WTC11 (cell line): ENCODE measurements around the gene GPI. TPM values are rescaled to one million over a fixed set of nuclear protein-coding genes. Genes with fewer than 3 reads are reported as not detected.

ENCODE experiments used
- ATAC-seq: fragments of 200-7000 bp; cut with Tn5 transposase; 2 replicates; pipeline ENCODE4 v1.10.0; 2021; ENCODE audit warnings: mild to moderate bottlenecking, moderate library complexity
- CTCF ChIA-PET: fragments of 300-600 bp; sonication (Branson Sonifier 250); formaldehyde crosslinking; loops from one replicate; lab custom pipeline; 2021; ENCODE audit warnings: antibody characterized with exemption; lab: Charles Lee
- POLR2A ChIA-PET: fragments of 350-600 bp; sonication (Branson Sonifier 250); formaldehyde crosslinking; loops from one replicate; lab custom pipeline; 2021; ENCODE audit warnings: antibody characterized with exemption; lab: Charles Lee
- DNase-seq: peaks from one replicate; pipeline ENCODE4 v3.0.0; 2021; ENCODE audit warnings: low spot score
- H3K27ac Mint-ChIP-seq: 2 replicates; pipeline ENCODE4 v1.8.0; 2021; ENCODE audit warnings: mixed read lengths
- H3K27me3 Mint-ChIP-seq: 2 replicates; pipeline ENCODE4 v1.8.0; 2021; ENCODE audit warnings: low read depth, mild to moderate bottlenecking, moderate library complexity, mixed read lengths
- H3K36me3 Mint-ChIP-seq: 2 replicates; pipeline ENCODE4 v1.8.0; 2021; ENCODE audit warnings: mixed read lengths
- H3K4me1 Mint-ChIP-seq: 2 replicates; pipeline ENCODE4 v1.8.0; 2022; ENCODE audit warnings: mixed read lengths
- H3K4me3 Mint-ChIP-seq: 2 replicates; pipeline ENCODE4 v1.8.0; 2021; ENCODE audit warnings: mild to moderate bottlenecking, moderate library complexity, mixed read lengths
- H3K9me3 Mint-ChIP-seq: 2 replicates; pipeline ENCODE4 v1.8.0; 2021; ENCODE audit warnings: mixed read lengths
- CREM ChIP-seq: sonication (generic); formaldehyde crosslinking; IDR thresholded peaks from 2 replicates; pipeline ENCODE4 v1.8.1; 2022; ENCODE audit warnings: mild to moderate bottlenecking, missing genetic modification reagents, moderate library complexity
- ETV6 ChIP-seq: sonication (generic); formaldehyde crosslinking; IDR thresholded peaks from 2 replicates; pipeline ENCODE4 v1.8.1; 2022; ENCODE audit warnings: mild to moderate bottlenecking, missing genetic modification reagents
- GRHL2 ChIP-seq: fragments of 250-450 bp; sonication (Bioruptor Pico); IDR thresholded peaks from 2 replicates; pipeline ENCODE4 v1.8.0; 2022; ENCODE audit warnings: mild to moderate bottlenecking, moderate library complexity; ENCODE audit not compliant: insufficient replicate concordance, severe bottlenecking
- MXD4 ChIP-seq: fragments of 250-450 bp; sonication (Bioruptor Pico); IDR thresholded peaks from 2 replicates; pipeline ENCODE4 v1.8.0; 2021; ENCODE audit warnings: mild to moderate bottlenecking, moderate library complexity, borderline replicate concordance
- NFYB ChIP-seq: sonication (generic); formaldehyde crosslinking; conservative IDR thresholded peaks from 2 replicates; pipeline ENCODE4 v1.8.0; 2022; ENCODE audit warnings: low read depth, missing genetic modification reagents
- NR3C1 ChIP-seq: sonication (generic); formaldehyde crosslinking; conservative IDR thresholded peaks from 2 replicates; pipeline ENCODE4 v1.8.1; 2023; ENCODE audit warnings: low read depth, mild to moderate bottlenecking, missing genetic modification reagents
- RORB ChIP-seq: fragments of 250-450 bp; sonication (Bioruptor Pico); IDR thresholded peaks from 2 replicates; pipeline ENCODE4 v1.9.0; 2021; ENCODE audit warnings: mild to moderate bottlenecking
- ZNF121 ChIP-seq: sonication (generic); formaldehyde crosslinking; IDR thresholded peaks from 2 replicates; pipeline ENCODE4 v1.8.0; 2023; ENCODE audit warnings: missing genetic modification reagents
- ZNF219 ChIP-seq: sonication (generic); formaldehyde crosslinking; IDR thresholded peaks from 2 replicates; pipeline ENCODE4 v1.8.0; 2023; ENCODE audit warnings: missing genetic modification reagents, mild to moderate bottlenecking, borderline replicate concordance
- ZNF416 ChIP-seq: fragments of 250-450 bp; sonication (Bioruptor Pico); IDR thresholded peaks from 2 replicates; pipeline ENCODE4 v1.9.0; 2021; ENCODE audit warnings: mild to moderate bottlenecking, inconsistent platforms
- total RNA-seq: library from RNA; stranded (reverse); gene quantifications from 3 replicates; pipeline ENCODE4 v1.2.3, GENCODE V29; 2021
- TF ChIP-seq, protein P1 (sequence below): sonication (generic); formaldehyde crosslinking; IDR thresholded peaks from 2 replicates; pipeline ENCODE4 v1.8.1; 2023; ENCODE audit warnings: mild to moderate bottlenecking, missing genetic modification reagents, moderate library complexity
- TF ChIP-seq, protein P2 (sequence below): sonication (generic); formaldehyde crosslinking; IDR thresholded peaks from 2 replicates; pipeline ENCODE4 v1.8.1; 2022; ENCODE audit warnings: low read depth, missing genetic modification reagents, borderline replicate concordance
- TF ChIP-seq, protein P3 (sequence below): fragments of 250-450 bp; sonication (Bioruptor Pico); IDR thresholded peaks from 2 replicates; pipeline ENCODE4 v1.9.0; 2021; ENCODE audit warnings: mild to moderate bottlenecking, borderline replicate concordance
- TF ChIP-seq, protein P4 (sequence below): sonication (generic); formaldehyde crosslinking; IDR thresholded peaks from 2 replicates; pipeline ENCODE4 v1.8.0; 2022; ENCODE audit warnings: mild to moderate bottlenecking, missing genetic modification reagents
- TF ChIP-seq, protein P5 (sequence below): sonication (generic); formaldehyde crosslinking; IDR thresholded peaks from 2 replicates; pipeline ENCODE4 v1.8.1; 2023; ENCODE audit warnings: mild to moderate bottlenecking, missing genetic modification reagents, borderline replicate concordance

Gene GPI
- total RNA-seq, 1 experiment from 2014 or later: 389 TPM

DNA sequence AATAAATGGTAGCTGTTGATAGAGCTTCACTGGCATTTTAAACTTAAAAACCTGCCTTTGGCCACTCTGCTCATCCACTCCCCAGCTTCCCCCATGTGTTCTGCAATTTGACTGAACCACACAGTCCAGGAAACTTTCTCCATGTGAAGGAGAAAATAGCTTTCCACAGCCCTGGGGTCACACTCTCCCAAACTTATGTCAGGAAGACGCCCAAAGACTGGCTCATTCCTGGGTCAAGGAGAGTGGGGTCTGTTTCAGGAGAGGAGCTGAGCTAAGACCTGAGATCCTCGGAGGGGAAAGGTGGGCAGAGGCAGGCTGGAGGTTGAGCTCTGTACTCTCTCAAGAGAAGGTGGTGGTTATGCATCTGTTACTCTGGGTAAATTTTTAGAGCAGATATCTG lies 48.7 kb upstream of the GPI start:
- Mint-ChIP-seq H3K27me3 (no peaks in the 10 kb centered on the region), H3K36me3 (peaks cover 4% of the 10 kb centered on the region), H3K9me3 (no peaks in the 10 kb centered on the region), H3K4me1 (peaks cover 10% of the 10 kb centered on the region; the same call in 1 of the 2 replicates), H3K4me3 (no peak overlapping the region), H3K27ac (no peak overlapping the region)
- no peak for TF ChIP-seq CREM (CRISPR knock-in tag)
- TF ChIP-seq GRHL2 (CRISPR knock-in tag): no peak
- TF ChIP-seq, protein P1, sequence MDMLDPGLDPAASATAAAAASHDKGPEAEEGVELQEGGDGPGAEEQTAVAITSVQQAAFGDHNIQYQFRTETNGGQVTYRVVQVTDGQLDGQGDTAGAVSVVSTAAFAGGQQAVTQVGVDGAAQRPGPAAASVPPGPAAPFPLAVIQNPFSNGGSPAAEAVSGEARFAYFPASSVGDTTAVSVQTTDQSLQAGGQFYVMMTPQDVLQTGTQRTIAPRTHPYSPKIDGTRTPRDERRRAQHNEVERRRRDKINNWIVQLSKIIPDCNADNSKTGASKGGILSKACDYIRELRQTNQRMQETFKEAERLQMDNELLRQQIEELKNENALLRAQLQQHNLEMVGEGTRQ: no peak
- TF ChIP-seq ZNF219: no peak
- no peak for TF ChIP-seq RORB
- TF ChIP-seq NR3C1: no peak
- TF ChIP-seq ZNF121 (CRISPR knock-in tag): no peak
- POLR2A ChIA-PET: no interaction called here
- ATAC-seq: no peak
- CTCF ChIA-PET: interaction anchor here (0.5 to 1.5 kb wide), 3 partner anchors 12 to 75 kb away, joined by 3 to 6 read pairs (median 3); no protein-coding TSS in a partner anchor
- DNase-seq: no peak

DNA sequence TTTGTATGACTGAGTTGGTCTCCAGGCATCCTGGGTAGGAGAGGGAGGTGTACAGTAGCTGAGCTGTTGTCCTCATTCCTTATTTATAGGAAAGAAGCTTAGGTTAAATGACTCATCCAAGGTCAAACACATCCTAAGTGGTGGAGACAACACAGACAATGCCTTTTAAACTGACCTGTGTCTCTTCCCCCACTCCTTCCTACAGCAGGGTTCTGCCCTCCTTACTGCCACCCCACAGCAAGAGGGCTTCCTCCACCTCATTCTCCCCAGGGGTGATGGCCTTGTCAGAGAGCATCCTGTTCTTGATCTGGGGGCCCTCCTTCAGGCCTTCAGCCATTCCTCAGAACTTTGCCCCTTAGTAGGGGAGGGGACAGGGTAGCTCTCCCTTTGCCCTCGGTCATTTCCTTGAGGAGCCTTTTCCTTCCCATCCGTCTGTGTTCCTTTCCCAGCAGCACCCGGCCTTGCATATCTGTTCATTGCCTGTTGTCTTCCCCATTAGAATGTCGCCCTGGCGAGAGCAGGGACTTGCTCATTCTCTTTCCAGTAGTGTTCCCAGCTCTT lies 48.2 kb upstream of the GPI start:
- no peaks in the 10 kb centered on the region for H3K27me3 Mint-ChIP-seq
- H3K27ac Mint-ChIP-seq: peak overlapping the region; percentile 69; the same call in 1 of the 2 replicates
- CTCF ChIA-PET: interaction anchor here (0.5 to 1.5 kb wide), 3 partner anchors 11 to 75 kb away, joined by 3 to 6 read pairs (median 3); no protein-coding TSS in a partner anchor
- H3K9me3 Mint-ChIP-seq: no peaks in the 10 kb centered on the region
- POLR2A ChIA-PET: no interaction called here
- H3K36me3 Mint-ChIP-seq: peaks cover 4% of the 10 kb centered on the region
- H3K4me1 Mint-ChIP-seq: peaks cover 10% of the 10 kb centered on the region; the same call in 1 of the 2 replicates
- no peak overlapping the region for H3K4me3 Mint-ChIP-seq
- DNase-seq (no peak), ATAC-seq (no peak)
- TF ChIP-seq ETV6 (CRISPR knock-in tag) (no peak), NFYB (CRISPR knock-in tag) (no peak)
- TF ChIP-seq, protein P2, sequence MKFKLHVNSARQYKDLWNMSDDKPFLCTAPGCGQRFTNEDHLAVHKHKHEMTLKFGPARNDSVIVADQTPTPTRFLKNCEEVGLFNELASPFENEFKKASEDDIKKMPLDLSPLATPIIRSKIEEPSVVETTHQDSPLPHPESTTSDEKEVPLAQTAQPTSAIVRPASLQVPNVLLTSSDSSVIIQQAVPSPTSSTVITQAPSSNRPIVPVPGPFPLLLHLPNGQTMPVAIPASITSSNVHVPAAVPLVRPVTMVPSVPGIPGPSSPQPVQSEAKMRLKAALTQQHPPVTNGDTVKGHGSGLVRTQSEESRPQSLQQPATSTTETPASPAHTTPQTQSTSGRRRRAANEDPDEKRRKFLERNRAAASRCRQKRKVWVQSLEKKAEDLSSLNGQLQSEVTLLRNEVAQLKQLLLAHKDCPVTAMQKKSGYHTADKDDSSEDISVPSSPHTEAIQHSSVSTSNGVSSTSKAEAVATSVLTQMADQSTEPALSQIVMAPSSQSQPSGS (CRISPR knock-in tag): no peak

DNA sequence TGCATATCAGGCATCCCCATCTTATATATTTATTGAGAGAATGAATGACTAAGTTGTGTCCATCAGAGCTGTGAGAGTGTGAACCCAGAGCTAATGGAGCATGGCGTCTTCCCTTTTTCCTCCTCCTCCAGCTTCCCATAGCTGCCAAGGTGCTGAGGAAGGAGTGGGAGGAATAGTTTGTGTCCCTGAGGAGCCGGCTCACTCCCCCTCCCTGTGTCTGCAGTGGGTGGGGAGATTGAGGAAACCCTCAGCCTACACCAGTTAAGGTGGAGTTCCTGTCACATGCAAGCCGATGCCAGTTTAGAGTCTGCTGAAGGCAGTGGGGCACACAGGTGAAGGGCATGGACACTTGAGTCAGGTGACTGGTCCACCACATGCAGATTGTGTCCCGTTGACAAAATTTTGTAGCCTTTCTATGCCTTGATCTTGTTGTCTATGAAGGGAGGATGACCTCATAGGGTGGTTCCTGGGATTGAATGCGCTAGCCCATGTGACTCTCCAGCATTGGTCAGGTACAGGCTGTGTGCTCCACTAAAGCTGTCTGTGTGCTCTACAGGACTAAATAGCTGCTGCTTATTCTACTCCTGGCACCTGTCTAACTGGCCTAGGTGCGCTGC lies 47.6 kb upstream of the GPI start:
- CTCF ChIA-PET: interaction anchor here (1.2 to 1.5 kb wide), 2 partner anchors 11 to 76 kb away, joined by 3 to 6 read pairs; no protein-coding TSS in a partner anchor
- DNase-seq (no peak), ATAC-seq (no peak)
- H3K27me3 Mint-ChIP-seq: no peaks in the 10 kb centered on the region
- TF ChIP-seq ZNF416 (CRISPR knock-in tag): no peak
- TF ChIP-seq, protein P1: peak; percentile 15; the same call in 1 of the 2 replicates
- H3K27ac Mint-ChIP-seq: peak overlapping the region; percentile 87
- no peak overlapping the region for H3K4me3 Mint-ChIP-seq
- no peaks in the 10 kb centered on the region for H3K9me3 Mint-ChIP-seq
- peaks cover 4% of the 10 kb centered on the region for H3K36me3 Mint-ChIP-seq
- POLR2A ChIA-PET: no interaction called here
- H3K4me1 Mint-ChIP-seq: peaks cover 10% of the 10 kb centered on the region; the same call in 1 of the 2 replicates

DNA sequence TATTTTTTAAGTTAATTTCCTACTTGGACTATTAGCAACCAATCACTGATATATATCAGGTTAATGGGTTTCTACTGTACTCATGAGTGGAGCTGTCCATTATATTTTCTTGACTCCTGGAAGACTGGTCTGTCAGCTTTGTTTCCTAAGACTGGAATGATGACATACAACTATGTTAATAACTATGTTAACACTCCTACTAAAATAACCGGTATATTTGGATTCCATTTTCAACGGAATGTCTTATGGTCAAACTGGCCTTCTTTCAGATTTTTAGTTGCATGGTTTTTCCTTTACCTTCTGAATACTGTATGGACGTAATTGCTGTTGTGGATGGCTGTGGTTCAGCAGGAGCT lies 45.8 kb upstream of the GPI start:
- H3K9me3 Mint-ChIP-seq: no peaks in the 10 kb centered on the region
- H3K27me3 Mint-ChIP-seq: no peaks in the 10 kb centered on the region
- POLR2A ChIA-PET: no interaction called here
- H3K4me1 Mint-ChIP-seq: peaks cover 22% of the 10 kb centered on the region
- DNase-seq: no peak
- CTCF ChIA-PET: no interaction called here
- H3K4me3 Mint-ChIP-seq: no peak overlapping the region
- no peak overlapping the region for H3K27ac Mint-ChIP-seq
- peaks cover 12% of the 10 kb centered on the region for H3K36me3 Mint-ChIP-seq
- ATAC-seq: no peak
- TF ChIP-seq, protein P3, sequence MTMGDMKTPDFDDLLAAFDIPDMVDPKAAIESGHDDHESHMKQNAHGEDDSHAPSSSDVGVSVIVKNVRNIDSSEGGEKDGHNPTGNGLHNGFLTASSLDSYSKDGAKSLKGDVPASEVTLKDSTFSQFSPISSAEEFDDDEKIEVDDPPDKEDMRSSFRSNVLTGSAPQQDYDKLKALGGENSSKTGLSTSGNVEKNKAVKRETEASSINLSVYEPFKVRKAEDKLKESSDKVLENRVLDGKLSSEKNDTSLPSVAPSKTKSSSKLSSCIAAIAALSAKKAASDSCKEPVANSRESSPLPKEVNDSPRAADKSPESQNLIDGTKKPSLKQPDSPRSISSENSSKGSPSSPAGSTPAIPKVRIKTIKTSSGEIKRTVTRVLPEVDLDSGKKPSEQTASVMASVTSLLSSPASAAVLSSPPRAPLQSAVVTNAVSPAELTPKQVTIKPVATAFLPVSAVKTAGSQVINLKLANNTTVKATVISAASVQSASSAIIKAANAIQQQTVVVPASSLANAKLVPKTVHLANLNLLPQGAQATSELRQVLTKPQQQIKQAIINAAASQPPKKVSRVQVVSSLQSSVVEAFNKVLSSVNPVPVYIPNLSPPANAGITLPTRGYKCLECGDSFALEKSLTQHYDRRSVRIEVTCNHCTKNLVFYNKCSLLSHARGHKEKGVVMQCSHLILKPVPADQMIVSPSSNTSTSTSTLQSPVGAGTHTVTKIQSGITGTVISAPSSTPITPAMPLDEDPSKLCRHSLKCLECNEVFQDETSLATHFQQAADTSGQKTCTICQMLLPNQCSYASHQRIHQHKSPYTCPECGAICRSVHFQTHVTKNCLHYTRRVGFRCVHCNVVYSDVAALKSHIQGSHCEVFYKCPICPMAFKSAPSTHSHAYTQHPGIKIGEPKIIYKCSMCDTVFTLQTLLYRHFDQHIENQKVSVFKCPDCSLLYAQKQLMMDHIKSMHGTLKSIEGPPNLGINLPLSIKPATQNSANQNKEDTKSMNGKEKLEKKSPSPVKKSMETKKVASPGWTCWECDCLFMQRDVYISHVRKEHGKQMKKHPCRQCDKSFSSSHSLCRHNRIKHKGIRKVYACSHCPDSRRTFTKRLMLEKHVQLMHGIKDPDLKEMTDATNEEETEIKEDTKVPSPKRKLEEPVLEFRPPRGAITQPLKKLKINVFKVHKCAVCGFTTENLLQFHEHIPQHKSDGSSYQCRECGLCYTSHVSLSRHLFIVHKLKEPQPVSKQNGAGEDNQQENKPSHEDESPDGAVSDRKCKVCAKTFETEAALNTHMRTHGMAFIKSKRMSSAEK: no peak
- no peak for TF ChIP-seq MXD4 (CRISPR knock-in tag)
- TF ChIP-seq, protein P4, sequence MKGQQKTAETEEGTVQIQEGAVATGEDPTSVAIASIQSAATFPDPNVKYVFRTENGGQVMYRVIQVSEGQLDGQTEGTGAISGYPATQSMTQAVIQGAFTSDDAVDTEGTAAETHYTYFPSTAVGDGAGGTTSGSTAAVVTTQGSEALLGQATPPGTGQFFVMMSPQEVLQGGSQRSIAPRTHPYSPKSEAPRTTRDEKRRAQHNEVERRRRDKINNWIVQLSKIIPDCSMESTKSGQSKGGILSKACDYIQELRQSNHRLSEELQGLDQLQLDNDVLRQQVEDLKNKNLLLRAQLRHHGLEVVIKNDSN: no peak
- TF ChIP-seq, protein P5, sequence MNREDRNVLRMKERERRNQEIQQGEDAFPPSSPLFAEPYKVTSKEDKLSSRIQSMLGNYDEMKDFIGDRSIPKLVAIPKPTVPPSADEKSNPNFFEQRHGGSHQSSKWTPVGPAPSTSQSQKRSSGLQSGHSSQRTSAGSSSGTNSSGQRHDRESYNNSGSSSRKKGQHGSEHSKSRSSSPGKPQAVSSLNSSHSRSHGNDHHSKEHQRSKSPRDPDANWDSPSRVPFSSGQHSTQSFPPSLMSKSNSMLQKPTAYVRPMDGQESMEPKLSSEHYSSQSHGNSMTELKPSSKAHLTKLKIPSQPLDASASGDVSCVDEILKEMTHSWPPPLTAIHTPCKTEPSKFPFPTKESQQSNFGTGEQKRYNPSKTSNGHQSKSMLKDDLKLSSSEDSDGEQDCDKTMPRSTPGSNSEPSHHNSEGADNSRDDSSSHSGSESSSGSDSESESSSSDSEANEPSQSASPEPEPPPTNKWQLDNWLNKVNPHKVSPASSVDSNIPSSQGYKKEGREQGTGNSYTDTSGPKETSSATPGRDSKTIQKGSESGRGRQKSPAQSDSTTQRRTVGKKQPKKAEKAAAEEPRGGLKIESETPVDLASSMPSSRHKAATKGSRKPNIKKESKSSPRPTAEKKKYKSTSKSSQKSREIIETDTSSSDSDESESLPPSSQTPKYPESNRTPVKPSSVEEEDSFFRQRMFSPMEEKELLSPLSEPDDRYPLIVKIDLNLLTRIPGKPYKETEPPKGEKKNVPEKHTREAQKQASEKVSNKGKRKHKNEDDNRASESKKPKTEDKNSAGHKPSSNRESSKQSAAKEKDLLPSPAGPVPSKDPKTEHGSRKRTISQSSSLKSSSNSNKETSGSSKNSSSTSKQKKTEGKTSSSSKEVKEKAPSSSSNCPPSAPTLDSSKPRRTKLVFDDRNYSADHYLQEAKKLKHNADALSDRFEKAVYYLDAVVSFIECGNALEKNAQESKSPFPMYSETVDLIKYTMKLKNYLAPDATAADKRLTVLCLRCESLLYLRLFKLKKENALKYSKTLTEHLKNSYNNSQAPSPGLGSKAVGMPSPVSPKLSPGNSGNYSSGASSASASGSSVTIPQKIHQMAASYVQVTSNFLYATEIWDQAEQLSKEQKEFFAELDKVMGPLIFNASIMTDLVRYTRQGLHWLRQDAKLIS (CRISPR knock-in tag): no peak
